SK-N-SH (cell line): ENCODE data around the gene ZNF365.

Experiments
- CHD2 ChIP-seq: fragments of 150-350 bp; IDR thresholded peaks from 2 replicates; pipeline ENCODE4 v1.6.1; 2018; ENCODE audit warnings: low read length; ENCODE audit not compliant: partially characterized antibody
- EP300 ChIP-seq, 2 experiments: IDR thresholded peaks; 2 replicates each; pipeline versions ENCODE4 v1.4.0 to v1.6.1; 2012; ENCODE audit warnings: borderline replicate concordance in 1 of 2, low read depth in 1 of 2, low read length in 1 of 2
- POLR2AphosphoS5 ChIP-seq: IDR thresholded peaks from 2 replicates; pipeline ENCODE4 v1.6.1; 2012; ENCODE audit warnings: low read depth, low read length
- TF ChIP-seq, protein P1 (sequence below): fragments of 150-350 bp; IDR thresholded peaks from 2 replicates; pipeline ENCODE4 v1.6.1; 2017; ENCODE audit warnings: antibody characterized with exemption, low read length, low read depth, borderline replicate concordance

DNA sequence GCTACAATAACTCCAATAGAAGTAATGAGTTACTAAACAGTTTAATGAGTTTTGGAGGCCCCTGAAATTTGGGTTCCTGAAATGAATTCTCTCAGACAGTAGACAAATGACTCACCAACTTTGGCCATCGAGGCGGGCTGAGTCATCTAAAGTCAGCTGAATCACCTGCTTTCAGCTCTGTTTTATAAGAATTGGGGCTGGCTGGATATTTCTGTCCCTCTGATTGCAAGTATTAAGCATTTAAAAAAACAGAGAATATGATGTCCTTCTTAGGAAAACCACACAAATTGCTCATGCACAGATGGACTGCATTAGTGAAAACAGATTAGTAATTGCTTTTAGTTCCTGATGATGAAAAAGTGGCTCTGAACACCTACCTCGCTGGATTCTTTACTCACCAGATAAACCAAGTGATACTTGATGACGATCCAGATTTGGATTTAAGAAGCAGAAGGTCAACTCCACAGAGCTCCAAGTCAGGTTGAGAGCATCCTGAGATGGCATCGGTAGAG, 59.1 kb downstream of the ZNF365 start:
- TF ChIP-seq EP300 (IDR thresholded peaks at IDR 0.05; ENCODE audit: borderline replicate concordance in 1 of 2, low read depth in 1 of 2, low read length in 1 of 2) (peak; percentile 38 to 97; a peak in 3 of 4 replicates), POLR2AphosphoS5 (peak; percentile 87; the same call in 1 of the 2 replicates), CHD2 (no peak)
- TF ChIP-seq, protein P1, sequence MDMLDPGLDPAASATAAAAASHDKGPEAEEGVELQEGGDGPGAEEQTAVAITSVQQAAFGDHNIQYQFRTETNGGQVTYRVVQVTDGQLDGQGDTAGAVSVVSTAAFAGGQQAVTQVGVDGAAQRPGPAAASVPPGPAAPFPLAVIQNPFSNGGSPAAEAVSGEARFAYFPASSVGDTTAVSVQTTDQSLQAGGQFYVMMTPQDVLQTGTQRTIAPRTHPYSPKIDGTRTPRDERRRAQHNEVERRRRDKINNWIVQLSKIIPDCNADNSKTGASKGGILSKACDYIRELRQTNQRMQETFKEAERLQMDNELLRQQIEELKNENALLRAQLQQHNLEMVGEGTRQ, result no peak
